HEK293 (cell line): ENCODE data around the gene HMMR.

Experiments used
- CTCF ChIA-PET: fragments of 350-600 bp; formaldehyde crosslinking; extraction: SDS; loops from one replicate; lab custom pipeline; 2021; ENCODE audit warnings: antibody characterized with exemption; lab: Yijun Ruan, JAX
- POLR2A ChIA-PET: fragments of 300-600 bp; formaldehyde crosslinking; extraction: SDS; loops from one replicate; lab custom pipeline; 2020; ENCODE audit warnings: antibody characterized with exemption, inconsistent platforms; lab: Yijun Ruan, JAX
- H3K27ac ChIP-seq: fragments of 200-500 bp; sonication (Bioruptor generic); 2 replicates; pipeline ENCODE4 v1.5.1; 2014; ENCODE audit warnings: low read depth, low read length, control low read depth, inconsistent platforms; ENCODE audit errors: extremely low read depth
- H3K36me3 ChIP-seq, 2 experiments: fragments of 200-500 bp in 1 of 2; sonication (Bioruptor generic) in 1 of 2; 1 replicate in 1 of 2; 2 replicates in 1 of 2; pipeline ENCODE4 v1.5.1; 2014 to 2017; ENCODE audit warnings: inconsistent platforms in 2 of 2, low read length in 2 of 2; ENCODE audit not compliant: control insufficient read depth in 2 of 2, insufficient read depth in 1 of 2
- H3K4me1 ChIP-seq: fragments of 200-500 bp; sonication (Bioruptor generic); 2 replicates; pipeline ENCODE4 v1.5.1; 2014; ENCODE audit warnings: mild to moderate bottlenecking, low read length, inconsistent platforms; ENCODE audit not compliant: control insufficient read depth, insufficient read depth
- H3K4me3 ChIP-seq: 2 replicates; pipeline ENCODE4 v1.5.1; 2011; ENCODE audit warnings: low read depth, mild to moderate bottlenecking, control low read depth, low read length, moderate library complexity
- H3K9me3 ChIP-seq: fragments of 200-500 bp; sonication (Bioruptor generic); 2 replicates; pipeline ENCODE4 v1.5.1; 2014; ENCODE audit warnings: low read depth, low read length, inconsistent platforms; ENCODE audit not compliant: control insufficient read depth, insufficient read depth
- AEBP2 ChIP-seq: fragments of 450-650 bp; formaldehyde crosslinking; IDR thresholded peaks from 2 replicates; pipeline ENCODE4 v1.5.1; 2016; ENCODE audit warnings: missing biosample characterization, missing genetic modification characterization, borderline replicate concordance
- ATF2 ChIP-seq: fragments of 450-650 bp; formaldehyde crosslinking; IDR thresholded peaks from 2 replicates; pipeline ENCODE4 v1.5.1; 2016; ENCODE audit warnings: missing biosample characterization, missing genetic modification characterization, low read depth
- BCL11A ChIP-seq: fragments of 450-650 bp; formaldehyde crosslinking; IDR thresholded peaks from 2 replicates; pipeline ENCODE4 v1.5.1; 2016; ENCODE audit warnings: low read depth, missing biosample characterization, missing genetic modification characterization
- ELK4 ChIP-seq: IDR thresholded peaks from 2 replicates; pipeline ENCODE4 v1.6.1; 2011; ENCODE audit warnings: mild to moderate bottlenecking, low read depth, low read length, borderline replicate concordance
- GLIS2 ChIP-seq: fragments of 450-650 bp; formaldehyde crosslinking; IDR thresholded peaks from 2 replicates; pipeline ENCODE4 v1.5.1; 2016; ENCODE audit warnings: missing biosample characterization, missing genetic modification characterization
- SETDB1 ChIP-seq: IDR thresholded peaks from one replicate; pipeline ENCODE4 v1.6.1; 2017; ENCODE audit warnings: mild to moderate bottlenecking, low read length, moderate library complexity, mixed read lengths; ENCODE audit not compliant: insufficient read length
- SP3 ChIP-seq: fragments of 450-650 bp; formaldehyde crosslinking; IDR thresholded peaks from 2 replicates; pipeline ENCODE4 v1.5.1; 2016; ENCODE audit warnings: missing biosample characterization, missing genetic modification characterization
- TRIM28 ChIP-seq: IDR thresholded peaks from 2 replicates; pipeline ENCODE4 v1.6.1; 2011; ENCODE audit warnings: low read length, control low read depth, borderline replicate concordance
- ZBTB1 ChIP-seq: fragments of 450-650 bp; formaldehyde crosslinking; IDR thresholded peaks from 2 replicates; pipeline ENCODE4 v1.5.1; 2016; ENCODE audit warnings: missing biosample characterization, missing genetic modification characterization
- ZBTB11 ChIP-seq: fragments of 450-650 bp; formaldehyde crosslinking; conservative IDR thresholded peaks from 2 replicates; pipeline ENCODE4 v1.5.1; 2016; ENCODE audit warnings: low read depth, missing biosample characterization, missing genetic modification characterization
- ZBTB17 ChIP-seq: fragments of 450-650 bp; formaldehyde crosslinking; IDR thresholded peaks from 2 replicates; pipeline ENCODE4 v1.5.1; 2016; ENCODE audit warnings: missing biosample characterization, missing genetic modification characterization
- ZFP37 ChIP-seq: fragments of 450-650 bp; formaldehyde crosslinking; IDR thresholded peaks from 2 replicates; pipeline ENCODE4 v1.5.1; 2016; ENCODE audit warnings: missing biosample characterization, missing genetic modification characterization
- ZNF112 ChIP-seq: fragments of 450-650 bp; formaldehyde crosslinking; IDR thresholded peaks from 2 replicates; pipeline ENCODE4 v1.5.0; 2017; ENCODE audit warnings: missing biosample characterization, missing genetic modification characterization
- ZNF114 ChIP-seq: fragments of 450-650 bp; formaldehyde crosslinking; IDR thresholded peaks from 2 replicates; pipeline ENCODE4 v1.5.0; 2017; ENCODE audit warnings: missing biosample characterization, missing genetic modification characterization
- ZNF335 ChIP-seq: fragments of 450-650 bp; formaldehyde crosslinking; conservative IDR thresholded peaks from 2 replicates; pipeline ENCODE4 v1.5.1; 2016; ENCODE audit warnings: missing biosample characterization, missing genetic modification characterization
- ZNF362 ChIP-seq: fragments of 450-650 bp; formaldehyde crosslinking; IDR thresholded peaks from 2 replicates; pipeline ENCODE4 v1.5.1; 2016; ENCODE audit warnings: missing biosample characterization, missing genetic modification characterization
- ZNF555 ChIP-seq: fragments of 450-650 bp; formaldehyde crosslinking; conservative IDR thresholded peaks from 2 replicates; pipeline ENCODE4 v1.5.1; 2017; ENCODE audit warnings: missing biosample characterization, mild to moderate bottlenecking, missing genetic modification characterization, inconsistent platforms
- ZNF560 ChIP-seq: fragments of 450-650 bp; formaldehyde crosslinking; IDR thresholded peaks from 2 replicates; pipeline ENCODE4 v1.5.1; 2017; ENCODE audit warnings: missing biosample characterization, missing genetic modification characterization, borderline replicate concordance
- ZNF600 ChIP-seq: fragments of 450-650 bp; formaldehyde crosslinking; IDR thresholded peaks from 2 replicates; pipeline ENCODE4 v1.5.1; 2016; ENCODE audit warnings: missing biosample characterization, missing genetic modification characterization
- ZNF621 ChIP-seq: fragments of 450-650 bp; formaldehyde crosslinking; IDR thresholded peaks from 2 replicates; pipeline ENCODE4 v1.5.1; 2017; ENCODE audit warnings: missing biosample characterization, missing genetic modification characterization
- ZNF624 ChIP-seq: fragments of 450-650 bp; formaldehyde crosslinking; IDR thresholded peaks from 2 replicates; pipeline ENCODE4 v1.5.1; 2017; ENCODE audit warnings: missing biosample characterization, missing genetic modification characterization
- ZNF747 ChIP-seq: fragments of 450-650 bp; formaldehyde crosslinking; IDR thresholded peaks from 2 replicates; pipeline ENCODE4 v1.5.1; 2016; ENCODE audit warnings: missing biosample characterization, missing genetic modification characterization
- ZSCAN16 ChIP-seq: fragments of 450-650 bp; formaldehyde crosslinking; IDR thresholded peaks from 2 replicates; pipeline ENCODE4 v1.5.1; 2016; ENCODE audit warnings: missing biosample characterization, missing genetic modification characterization

The HMMR gene

GRCh38 chr5:163478982-163479271, 18.5 kb downstream of the HMMR start (continued):
- no peak for TF ChIP-seq AEBP2

- H3K4me3 ChIP-seq: no peak overlapping the region
- ChIA-PET CTCF (interaction anchor here (0.6 to 1.4 kb wide), 3 partner anchors 10 to 20 kb away, joined by 3 to 5 read pairs (median 3); no protein-coding TSS in a partner anchor), POLR2A (no interaction called here)
- no peak overlapping the region for H3K27ac ChIP-seq
- H3K9me3 ChIP-seq: no peaks in the 10 kb centered on the region
- peaks cover 56 to 75% of the 10 kb centered on the region in 2 experiments for H3K36me3 ChIP-seq
- TF ChIP-seq ZNF747 (tag by site-specific recombination) (no peak), TRIM28 (peak; percentile 65; the same call in 1 of the 2 replicates)
- H3K4me1 ChIP-seq: no peaks in the 10 kb centered on the region
Measured at GRCh38 chr5:163489055-163489744, 28.8 kb downstream of the HMMR start.

- Histone ChIP-seq H3K27ac (no peak overlapping the region), H3K4me1 (no peaks in the 10 kb centered on the region), H3K9me3 (no peaks in the 10 kb centered on the region), H3K4me3 (no peak overlapping the region), H3K36me3 (peaks cover 50 to 71% of the 10 kb centered on the region in 2 experiments)
- ChIA-PET POLR2A (interaction anchor here (0.9 kb wide), 1 partner anchor 29 kb away, joined by 3 read pairs; the partner anchor contains the start of genes HMMR and NUDCD2), CTCF (interaction anchor here (0.6 to 1.4 kb wide), 2 partner anchors 10 to 16 kb away, joined by 3 to 5 read pairs; no protein-coding TSS in a partner anchor)
- TF ChIP-seq GLIS2 (tag by site-specific recombination) (no peak), ZFP37 (no peak), ZBTB17 (tag by site-specific recombination) (no peak), ATF2 (tag by site-specific recombination) (no peak), ZBTB1 (no peak), ZNF624 (tag by site-specific recombination) (no peak), ZNF112 (tag by site-specific recombination) (no peak)
Measured at GRCh38 chr5:163489745-163490075, 29.3 kb downstream of the HMMR start.

- POLR2A ChIA-PET: no interaction called here
- CTCF ChIA-PET: no interaction called here
- H3K9me3 ChIP-seq: no peaks in the 10 kb centered on the region
- no peaks in the 10 kb centered on the region for H3K4me1 ChIP-seq
- no peak overlapping the region for H3K27ac ChIP-seq
- H3K36me3 ChIP-seq: peaks cover 10 to 21% of the 10 kb centered on the region in 2 experiments; a peak in 2 of 3 replicates
- no peak overlapping the region for H3K4me3 ChIP-seq
- TF ChIP-seq ZNF114 (no peak), ZNF362 (no peak), BCL11A (no peak), SP3 (tag by site-specific recombination) (no peak), ZNF560 (tag by site-specific recombination) (no peak), ELK4 (no peak), ZNF555 (tag by site-specific recombination) (no peak), ZNF621 (tag by site-specific recombination) (no peak), ZBTB11 (tag by site-specific recombination) (no peak), SETDB1 (no peak), ZSCAN16 (tag by site-specific recombination) (no peak), ZNF335 (no peak), ZNF600 (no peak)
Measured at GRCh38 chr5:163496286-163496685, 35.9 kb downstream of the HMMR start.
